K562 (cell line): Measurements from ENCODE around the gene AIMP2. TPM values are rescaled to one million over a fixed set of nuclear protein-coding genes. Genes with fewer than 3 reads are reported as not detected.

Experiments
- ESRRA ChIP-seq: fragments of 450-650 bp; IDR thresholded peaks from 2 replicates; pipeline ENCODE4 v1.6.1; 2014; ENCODE audit warnings: low read depth, mild to moderate bottlenecking, moderate library complexity, borderline replicate concordance
- HIVEP1 ChIP-seq: fragments of 250-450 bp; sonication (Bioruptor Pico); IDR thresholded peaks from 2 replicates; pipeline ENCODE4 v1.4.0; 2020; ENCODE audit warnings: mild to moderate bottlenecking
- HMG20B ChIP-seq: fragments of 250-450 bp; sonication (Bioruptor Pico); IDR thresholded peaks from 2 replicates; pipeline ENCODE4 v1.5.0; 2021; ENCODE audit warnings: mild to moderate bottlenecking
- NFIX ChIP-seq: fragments of 250-450 bp; sonication (Bioruptor Pico); IDR thresholded peaks from 2 replicates; pipeline ENCODE4 v1.4.0; 2020; ENCODE audit warnings: low read depth, mild to moderate bottlenecking, moderate library complexity
- NKRF ChIP-seq: fragments of 450-650 bp; IDR thresholded peaks from 2 replicates; pipeline ENCODE4 v1.6.1; 2016; ENCODE audit warnings: borderline replicate concordance
- RBFOX2 ChIP-seq: fragments of 200-400 bp; formaldehyde crosslinking; IDR thresholded peaks from 2 replicates; pipeline ENCODE4 v1.6.1; 2017; ENCODE audit warnings: low read depth, mild to moderate bottlenecking, low read length, moderate library complexity
- SMAD2 ChIP-seq: fragments of 150-350 bp; IDR thresholded peaks from 2 replicates; pipeline ENCODE4 v1.6.1; 2014; ENCODE audit warnings: low read depth, mild to moderate bottlenecking, low read length
- SNRNP70 ChIP-seq: fragments of 200-400 bp; formaldehyde crosslinking; optimal IDR thresholded peaks from 2 replicates; pipeline ENCODE3; 2017; ENCODE audit warnings: low read depth, low read length
- TAF1 ChIP-seq: IDR thresholded peaks from 2 replicates; pipeline ENCODE4 v1.6.1; 2011; ENCODE audit warnings: mild to moderate bottlenecking, low read length, moderate library complexity; ENCODE audit not compliant: insufficient read depth, control insufficient read depth, severe bottlenecking; ENCODE audit errors: extremely low read depth
- THRB ChIP-seq: fragments of 450-650 bp; formaldehyde crosslinking; conservative IDR thresholded peaks from 2 replicates; pipeline ENCODE4 v1.4.0; 2022; ENCODE audit warnings: mild to moderate bottlenecking, missing genetic modification characterization
- ZNF668 ChIP-seq: fragments of 250-450 bp; sonication (Bioruptor Pico); IDR thresholded peaks from 2 replicates; pipeline ENCODE4 v1.8.0; 2022; ENCODE audit warnings: mild to moderate bottlenecking, inconsistent platforms
- ZNF76 ChIP-seq: fragments of 250-450 bp; sonication (Bioruptor Pico); IDR thresholded peaks from 2 replicates; pipeline ENCODE4 v1.4.0; 2020; ENCODE audit warnings: mild to moderate bottlenecking, moderate library complexity, borderline replicate concordance
- polyA plus RNA-seq, 8 experiments: library from polyadenylated mRNA; depleted of rRNA in 4 of 8; stranded (reverse) in 5 of 8; unstranded in 3 of 8; fragments of >200 nt; fragmentation: Nextera tagmentation in 2 of 8; fragmentation: Illumina TruSeq in 1 of 8; extraction: Ambion mirVana in 2 of 8; extraction: Trizol in 1 of 8; gene quantifications; 2 replicates each; pipeline versions ENCODE4 v1.2.1 to v1.2.3, GENCODE V29; 2011 to 2014; ENCODE audit warnings: inconsistent platforms in 1 of 8, missing spikeins in 1 of 8
- total RNA-seq, 7 experiments: library from RNA; depleted of rRNA in 6 of 7; stranded (reverse); fragments of >200 nt in 6 of 7; fragmentation: Illumina TruSeq in 2 of 7; extraction: Trizol in 2 of 7; gene quantifications; 2 replicates each; pipeline versions ENCODE4 v1.2.1 to v1.2.3, GENCODE V29; 2011 to 2021; ENCODE audit warnings: low replicate concordance in 1 of 7
- TF ChIP-seq, protein P1 (sequence below), 2 experiments: fragments of 150-350 bp in 1 of 2; IDR thresholded peaks; 2 replicates each; pipeline ENCODE4 v1.6.1; 2012 to 2016; ENCODE audit warnings: low read depth in 2 of 2, low read length in 2 of 2, mild to moderate bottlenecking in 1 of 2, moderate library complexity in 1 of 2
- TF ChIP-seq, protein P2 (sequence below): fragments of 250-450 bp; sonication (Bioruptor Pico); IDR thresholded peaks from 2 replicates; pipeline ENCODE4 v1.8.0; 2022; ENCODE audit warnings: inconsistent platforms, mild to moderate bottlenecking, moderate library complexity, borderline replicate concordance
- TF ChIP-seq, protein P3 (sequence below): fragments of 250-450 bp; sonication (Bioruptor Pico); IDR thresholded peaks from 2 replicates; pipeline ENCODE4 v1.5.0; 2021

AIMP2 gene
- total and polyA plus RNA-seq, 9 of the 15 experiments (the other 6 are each of a cell fraction or from before 2014, with no cell fraction given) = 47.5 to 84.9 (median 63.5) TPM

DNA sequence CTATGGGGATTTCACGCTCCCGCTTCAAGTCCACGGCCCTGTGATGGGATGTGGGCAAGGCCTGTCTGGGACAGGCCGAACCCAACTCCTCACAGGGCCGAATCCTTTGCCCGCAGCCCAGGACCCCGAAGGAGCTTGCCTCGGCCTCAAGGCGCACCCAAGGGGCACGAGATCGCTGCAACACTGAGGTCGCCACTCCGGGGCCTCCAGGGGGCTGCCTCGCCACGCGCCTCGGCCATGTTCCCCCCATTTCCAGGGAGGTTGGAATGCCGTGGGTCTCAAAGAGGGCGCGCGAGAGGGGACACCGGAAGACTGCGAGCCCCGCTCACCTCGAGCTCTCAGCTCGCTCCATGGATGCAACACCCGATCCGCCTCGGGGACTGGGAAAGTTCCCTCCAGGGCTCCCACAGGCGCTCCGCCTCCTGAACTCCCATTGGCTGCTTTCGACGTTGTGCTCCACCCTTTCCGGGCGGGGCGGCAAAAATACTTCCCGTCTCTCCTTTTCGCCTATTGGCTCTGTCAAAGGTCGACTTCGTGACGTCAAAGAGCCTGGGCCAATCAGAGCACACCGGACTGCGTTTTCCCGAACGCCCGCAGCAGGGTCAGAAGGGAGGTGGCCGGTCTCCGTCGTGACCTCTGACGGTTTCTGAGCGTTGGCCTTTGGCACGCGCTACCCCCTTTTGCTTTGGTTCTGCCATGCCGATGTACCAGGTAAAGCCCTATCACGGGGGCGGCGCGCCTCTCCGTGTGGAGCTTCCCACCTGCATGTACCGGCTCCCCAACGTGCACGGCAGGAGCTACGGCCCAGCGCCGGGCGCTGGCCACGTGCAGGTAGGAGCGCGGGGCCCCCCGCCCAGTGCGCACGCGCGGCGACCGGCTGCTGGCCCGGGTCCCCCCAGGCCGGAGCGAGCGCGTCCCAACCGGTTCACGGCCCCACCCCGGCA lies at the start of gene AIMP2, which contains the start of gene PMS2 (continued):
- TF ChIP-seq THRB (CRISPR knock-in tag) = peak; percentile 39; the same call in 1 of the 2 replicates
- peak; percentile 97 for TF ChIP-seq ESRRA
- TF ChIP-seq HMG20B (CRISPR knock-in tag) = no peak
- peak; percentile 97 for TF ChIP-seq RBFOX2
- 0 out of 2 replicates have a peak, but pooled peaks have one; percentile 80 for TF ChIP-seq ZNF76 (CRISPR knock-in tag)
- TF ChIP-seq TAF1 = peak; percentile 85
- TF ChIP-seq NKRF = peak; percentile 99
- no peak for TF ChIP-seq SNRNP70
- no peak for TF ChIP-seq NFIX (CRISPR knock-in tag)
- TF ChIP-seq ZNF668 = peak; percentile 31; the same call in 1 of the 2 replicates
- no peak for TF ChIP-seq SMAD2
- 0 out of 2 replicates have a peak, but pooled peaks have one; percentile 84 for TF ChIP-seq HIVEP1 (CRISPR knock-in tag)
- TF ChIP-seq, protein P1, sequence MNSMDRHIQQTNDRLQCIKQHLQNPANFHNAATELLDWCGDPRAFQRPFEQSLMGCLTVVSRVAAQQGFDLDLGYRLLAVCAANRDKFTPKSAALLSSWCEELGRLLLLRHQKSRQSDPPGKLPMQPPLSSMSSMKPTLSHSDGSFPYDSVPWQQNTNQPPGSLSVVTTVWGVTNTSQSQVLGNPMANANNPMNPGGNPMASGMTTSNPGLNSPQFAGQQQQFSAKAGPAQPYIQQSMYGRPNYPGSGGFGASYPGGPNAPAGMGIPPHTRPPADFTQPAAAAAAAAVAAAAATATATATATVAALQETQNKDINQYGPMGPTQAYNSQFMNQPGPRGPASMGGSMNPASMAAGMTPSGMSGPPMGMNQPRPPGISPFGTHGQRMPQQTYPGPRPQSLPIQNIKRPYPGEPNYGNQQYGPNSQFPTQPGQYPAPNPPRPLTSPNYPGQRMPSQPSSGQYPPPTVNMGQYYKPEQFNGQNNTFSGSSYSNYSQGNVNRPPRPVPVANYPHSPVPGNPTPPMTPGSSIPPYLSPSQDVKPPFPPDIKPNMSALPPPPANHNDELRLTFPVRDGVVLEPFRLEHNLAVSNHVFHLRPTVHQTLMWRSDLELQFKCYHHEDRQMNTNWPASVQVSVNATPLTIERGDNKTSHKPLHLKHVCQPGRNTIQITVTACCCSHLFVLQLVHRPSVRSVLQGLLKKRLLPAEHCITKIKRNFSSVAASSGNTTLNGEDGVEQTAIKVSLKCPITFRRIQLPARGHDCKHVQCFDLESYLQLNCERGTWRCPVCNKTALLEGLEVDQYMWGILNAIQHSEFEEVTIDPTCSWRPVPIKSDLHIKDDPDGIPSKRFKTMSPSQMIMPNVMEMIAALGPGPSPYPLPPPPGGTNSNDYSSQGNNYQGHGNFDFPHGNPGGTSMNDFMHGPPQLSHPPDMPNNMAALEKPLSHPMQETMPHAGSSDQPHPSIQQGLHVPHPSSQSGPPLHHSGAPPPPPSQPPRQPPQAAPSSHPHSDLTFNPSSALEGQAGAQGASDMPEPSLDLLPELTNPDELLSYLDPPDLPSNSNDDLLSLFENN (IDR thresholded peaks at IDR 0.05; ENCODE audit: low read depth in 2 of 2, low read length in 2 of 2) = no peak
- TF ChIP-seq, protein P2, sequence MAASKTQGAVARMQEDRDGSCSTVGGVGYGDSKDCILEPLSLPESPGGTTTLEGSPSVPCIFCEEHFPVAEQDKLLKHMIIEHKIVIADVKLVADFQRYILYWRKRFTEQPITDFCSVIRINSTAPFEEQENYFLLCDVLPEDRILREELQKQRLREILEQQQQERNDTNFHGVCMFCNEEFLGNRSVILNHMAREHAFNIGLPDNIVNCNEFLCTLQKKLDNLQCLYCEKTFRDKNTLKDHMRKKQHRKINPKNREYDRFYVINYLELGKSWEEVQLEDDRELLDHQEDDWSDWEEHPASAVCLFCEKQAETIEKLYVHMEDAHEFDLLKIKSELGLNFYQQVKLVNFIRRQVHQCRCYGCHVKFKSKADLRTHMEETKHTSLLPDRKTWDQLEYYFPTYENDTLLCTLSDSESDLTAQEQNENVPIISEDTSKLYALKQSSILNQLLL (CRISPR knock-in tag) = no peak
- TF ChIP-seq, protein P3, sequence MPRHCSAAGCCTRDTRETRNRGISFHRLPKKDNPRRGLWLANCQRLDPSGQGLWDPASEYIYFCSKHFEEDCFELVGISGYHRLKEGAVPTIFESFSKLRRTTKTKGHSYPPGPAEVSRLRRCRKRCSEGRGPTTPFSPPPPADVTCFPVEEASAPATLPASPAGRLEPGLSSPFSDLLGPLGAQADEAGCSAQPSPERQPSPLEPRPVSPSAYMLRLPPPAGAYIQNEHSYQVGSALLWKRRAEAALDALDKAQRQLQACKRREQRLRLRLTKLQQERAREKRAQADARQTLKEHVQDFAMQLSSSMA (CRISPR knock-in tag) = no peak
